Neuron (in vitro differentiated cells): Measurements from ENCODE around the gene ITPRID2.

ENCODE experiments used
- H2AFZ ChIP-seq: one replicate; pipeline ENCODE4 v1.6.1; 2013; ENCODE audit warnings: low read depth, mild to moderate bottlenecking, inconsistent platforms, low read length, moderate library complexity
- H3K27me3 ChIP-seq: one replicate; pipeline ENCODE4 v1.6.1; 2013; ENCODE audit warnings: low read length; ENCODE audit not compliant: insufficient read depth
- H3K36me3 ChIP-seq: one replicate; pipeline ENCODE4 v1.6.1; 2013; ENCODE audit warnings: low read length; ENCODE audit not compliant: insufficient read depth
- H3K4me1 ChIP-seq: one replicate; pipeline ENCODE4 v1.6.1; 2013; ENCODE audit warnings: low read length; ENCODE audit not compliant: insufficient read depth
- H3K4me3 ChIP-seq: 2 replicates; pipeline ENCODE4 v1.5.1; 2013; ENCODE audit warnings: mild to moderate bottlenecking, low read length, moderate library complexity
- H3K9me3 ChIP-seq: one replicate; pipeline ENCODE4 v1.6.1; 2013; ENCODE audit warnings: low read length

The ITPRID2 gene

GRCh38 chr2:181962142-181962541, 70.6 kb downstream of the ITPRID2 start:
- Histone ChIP-seq H3K4me1 (no peaks in the 10 kb centered on the region), H3K27me3 (no peaks in the 10 kb centered on the region), H3K9me3 (no peaks in the 10 kb centered on the region), H3K4me3 (no peak overlapping the region), H2AFZ (no peak overlapping the region), H3K36me3 (no peaks in the 10 kb centered on the region)

GRCh38 chr2:181970160-181970794, 78.7 kb downstream of the ITPRID2 start:
- Histone ChIP-seq H3K4me3 (no peak overlapping the region), H3K27me3 (no peaks in the 10 kb centered on the region), H3K4me1 (no peaks in the 10 kb centered on the region), H2AFZ (no peak overlapping the region), H3K9me3 (no peaks in the 10 kb centered on the region), H3K36me3 (no peaks in the 10 kb centered on the region)

DNA sequence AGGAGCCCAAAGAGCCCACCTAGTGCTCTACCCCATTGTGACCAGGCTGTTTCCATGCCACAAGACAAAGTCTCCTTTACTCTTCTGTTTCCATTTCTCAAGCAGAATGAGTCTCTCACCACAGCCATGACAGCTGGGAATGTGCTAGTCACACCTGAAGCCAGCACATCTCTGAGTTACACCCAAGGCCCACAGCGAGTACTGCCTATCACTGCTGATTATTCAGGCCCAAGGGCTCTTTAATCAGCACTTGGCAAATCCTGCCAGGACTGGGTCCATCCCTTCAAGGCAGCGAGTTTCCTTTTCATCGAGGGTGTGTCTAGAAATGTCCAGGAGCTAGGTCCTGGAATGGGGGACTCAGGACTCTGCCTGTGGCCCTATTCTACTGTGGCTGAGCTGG, 79.5 kb downstream of the ITPRID2 start:
- H3K36me3 ChIP-seq, result no peaks in the 10 kb centered on the region

GRCh38 chr2:181972431-181973170, 81.1 kb downstream of the ITPRID2 start:
- Histone ChIP-seq H3K4me3 (no peak overlapping the region), H3K9me3 (no peaks in the 10 kb centered on the region), H3K36me3 (no peaks in the 10 kb centered on the region), H2AFZ (no peak overlapping the region), H3K4me1 (no peaks in the 10 kb centered on the region), H3K27me3 (no peaks in the 10 kb centered on the region)

More for the DNA sequence above, 79.5 kb downstream of the ITPRID2 start:
- Histone ChIP-seq H3K27me3 (no peaks in the 10 kb centered on the region), H2AFZ (no peak overlapping the region), H3K9me3 (no peaks in the 10 kb centered on the region), H3K4me3 (no peak overlapping the region), H3K4me1 (no peaks in the 10 kb centered on the region)

DNA sequence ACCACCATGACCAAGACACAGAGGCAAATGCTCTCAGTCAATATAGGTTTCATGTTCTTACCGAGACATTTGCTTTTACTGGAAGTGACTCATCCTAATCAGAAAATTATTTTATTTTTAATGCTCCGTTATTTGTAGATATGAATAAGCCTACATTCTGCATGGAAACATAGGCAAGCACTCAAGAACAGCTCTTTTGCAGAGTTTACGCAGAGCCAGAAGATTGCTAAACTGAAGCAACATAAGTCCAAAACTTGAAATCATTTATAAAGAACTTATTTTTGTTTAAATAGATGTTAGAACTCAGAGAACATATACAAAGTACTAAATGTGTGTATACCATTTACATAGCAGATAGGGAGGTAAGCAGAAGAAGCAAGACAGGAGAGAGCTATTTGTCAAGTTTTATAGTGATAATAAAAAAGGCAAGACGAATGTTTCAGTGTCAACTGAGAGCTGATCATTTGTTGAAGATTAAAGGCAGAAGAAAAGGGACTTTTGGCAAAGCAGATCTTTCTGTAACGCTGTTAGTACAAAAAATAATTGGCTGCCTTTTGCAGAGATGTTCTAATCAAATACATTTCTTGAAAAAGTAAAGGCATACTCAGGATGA, 81.7 kb downstream of the ITPRID2 start:
- H3K4me3 ChIP-seq, result no peak overlapping the region
- no peaks in the 10 kb centered on the region for H3K4me1 ChIP-seq
- no peak overlapping the region for H2AFZ ChIP-seq
- no peaks in the 10 kb centered on the region for H3K9me3 ChIP-seq
- no peaks in the 10 kb centered on the region for H3K36me3 ChIP-seq
- no peaks in the 10 kb centered on the region for H3K27me3 ChIP-seq

- no peak overlapping the region for H3K4me3 ChIP-seq
- H3K27me3 ChIP-seq, result no peaks in the 10 kb centered on the region
- H3K9me3 ChIP-seq, result no peaks in the 10 kb centered on the region
- no peaks in the 10 kb centered on the region for H3K4me1 ChIP-seq
- H3K36me3 ChIP-seq, result no peaks in the 10 kb centered on the region
- H2AFZ ChIP-seq, result no peak overlapping the region
These were observed 86.3 kb downstream of the ITPRID2 start for GRCh38 chr2:181977661-181978350.

GRCh38 chr2:181978351-181979150, 87.0 kb downstream of the ITPRID2 start:
- Histone ChIP-seq H3K4me3 (no peak overlapping the region), H3K27me3 (no peaks in the 10 kb centered on the region), H2AFZ (no peak overlapping the region), H3K4me1 (no peaks in the 10 kb centered on the region), H3K9me3 (no peaks in the 10 kb centered on the region), H3K36me3 (no peaks in the 10 kb centered on the region)
